K562 (cell line): ENCODE results near the gene SYT6. TPM values are rescaled to one million over a fixed set of nuclear protein-coding genes. Genes with fewer than 3 reads are reported as not detected.

Experiments
- ATAC-seq: fragments of 200-7000 bp; cut with Tn5 transposase; 3 replicates; pipeline ENCODE4 v1.9.1; 2020; ENCODE audit warnings: moderate library complexity
- BruUV-seq: library from RNA; stranded (reverse); fragments of 400-500 nt; replicated peaks from 2 replicates; lab custom pipeline; 2021; lab: Mats Ljungman, UMichigan
- CTCF ChIA-PET: fragments of 300-600 bp; formaldehyde crosslinking; extraction: SDS; loops from one replicate; lab custom pipeline; 2021; ENCODE audit warnings: low intra/inter-chr PET ratio; lab: Yijun Ruan, JAX
- POLR2A ChIA-PET: fragments of 300-600, 350-650 bp; sonication (Branson Sonifier 250); formaldehyde crosslinking; extraction: SDS; loops from one replicate; lab custom pipeline; 2021; ENCODE audit warnings: antibody characterized with exemption, inconsistent platforms; lab: Yijun Ruan, JAX
- DNase-seq, 4 experiments: peaks; one replicate each; pipeline versions ENCODE4 v3.0.0 to v3.0.0-alpha.2; 2011 to 2018; ENCODE audit warnings: low spot score in 3 of 4, mixed read lengths in 3 of 4; ENCODE audit errors: extremely low read depth in 1 of 4
- FAIRE-seq: peaks from 2 replicates; lab custom pipeline; 2011; peaks lifted over from hg19 to GRCh38; lab: Jason Lieb, UNC
- H2AFZ ChIP-seq: 2 replicates; pipeline ENCODE4 v1.6.0; 2011; ENCODE audit warnings: low read depth, low read length, control low read depth, inconsistent platforms
- H3K27ac ChIP-seq: fragments of 200-600 bp; 3 replicates; pipeline ENCODE4 v1.8.0; 2011; ENCODE audit warnings: low read depth, mild to moderate bottlenecking, control low read depth, inconsistent platforms, low read length, moderate library complexity, mixed read lengths; ENCODE audit errors: extremely low read depth
- H3K27me3 ChIP-seq, 2 experiments: fragments of 300-600 bp in 1 of 2; 2 replicates in 1 of 2; 3 replicates in 1 of 2; pipeline versions ENCODE4 v1.6.0 to v1.8.0; 2011; ENCODE audit warnings: inconsistent platforms in 2 of 2, low read length in 2 of 2, mild to moderate bottlenecking in 1 of 2, mixed read lengths in 1 of 2, moderate library complexity in 1 of 2; ENCODE audit not compliant: control insufficient read depth in 2 of 2, insufficient read depth in 2 of 2
- H3K36me3 ChIP-seq: fragments of 300-600 bp; 3 replicates; pipeline ENCODE4 v1.8.0; 2011; ENCODE audit warnings: mild to moderate bottlenecking, low read length, inconsistent platforms; ENCODE audit not compliant: control insufficient read depth, insufficient read depth
- H3K4me1 ChIP-seq, 2 experiments: fragments of 200-600 bp in 1 of 2; replicated peaks in 1 of 2; 2 replicates in 1 of 2; 3 replicates in 1 of 2; pipeline versions ENCODE4 v1.5.1 to v1.8.0; 2011; ENCODE audit warnings: inconsistent platforms in 2 of 2, low read length in 2 of 2, mild to moderate bottlenecking in 1 of 2, mixed read lengths in 1 of 2, moderate library complexity in 1 of 2; ENCODE audit not compliant: control insufficient read depth in 2 of 2, insufficient read depth in 2 of 2
- H3K4me2 ChIP-seq: 2 replicates; pipeline ENCODE4 v1.6.1; 2011; ENCODE audit warnings: low read length, control low read depth, inconsistent platforms, mixed read lengths; ENCODE audit not compliant: insufficient read depth
- H3K4me3 ChIP-seq: fragments of 200-600 bp; sonication (generic), shearing (Covaris generic); 2 replicates; pipeline ENCODE4 v1.5.1; 2016; ENCODE audit warnings: control low read depth, inconsistent platforms
- H3K79me2 ChIP-seq: fragments of 200-600 bp; 3 replicates; pipeline ENCODE4 v1.8.0; 2011; ENCODE audit warnings: low read length, inconsistent platforms; ENCODE audit not compliant: control insufficient read depth, insufficient read depth
- H3K9ac ChIP-seq, 2 experiments: 2 replicates each; pipeline versions ENCODE4 v1.6.0 to v1.6.1; 2011; ENCODE audit warnings: low read depth in 2 of 2, low read length in 2 of 2, control low read depth in 1 of 2, inconsistent platforms in 1 of 2, mild to moderate bottlenecking in 1 of 2, mixed read lengths in 1 of 2; ENCODE audit not compliant: insufficient read depth in 1 of 2
- H3K9me1 ChIP-seq: one replicate; pipeline ENCODE4 v1.6.0; 2011; ENCODE audit warnings: inconsistent platforms, mild to moderate bottlenecking, low read length, moderate library complexity; ENCODE audit not compliant: control insufficient read depth, insufficient read depth
- H3K9me3 ChIP-seq: replicated peaks from 2 replicates; pipeline ENCODE4 v1.5.1; 2011; ENCODE audit warnings: low read depth, low read length, inconsistent platforms; ENCODE audit not compliant: control insufficient read depth, insufficient read depth
- H4K20me1 ChIP-seq: replicated peaks from 2 replicates; pipeline ENCODE4 v1.6.1; 2011; ENCODE audit warnings: low read length, inconsistent platforms, mixed read lengths; ENCODE audit not compliant: control insufficient read depth, insufficient read depth
- BCOR ChIP-seq: fragments of 450-650 bp; IDR thresholded peaks from 2 replicates; pipeline ENCODE4 v1.6.1; 2016
- BRF2 ChIP-seq: IDR thresholded peaks from 3 replicates; pipeline ENCODE4 v1.6.1; 2011; ENCODE audit warnings: borderline replicate concordance, mild to moderate bottlenecking; ENCODE audit not compliant: insufficient read length, insufficient read depth
- FOXM1 ChIP-seq, 2 experiments: fragments of 450-650 bp in 1 of 2; sonication (generic) in 1 of 2; formaldehyde crosslinking in 1 of 2; IDR thresholded peaks; 2 replicates each; pipeline versions ENCODE4 v1.6.1 to v1.9.0; 2017 to 2022; ENCODE audit warnings: low read depth in 2 of 2, mild to moderate bottlenecking in 2 of 2, missing genetic modification reagents in 1 of 2, moderate library complexity in 1 of 2
- GATA2 ChIP-seq: sonication (generic); formaldehyde crosslinking; IDR thresholded peaks from 2 replicates; pipeline ENCODE4 v1.4.0; 2020; ENCODE audit warnings: mild to moderate bottlenecking, missing genetic modification reagents
- GATAD2B ChIP-seq: fragments of 450-650 bp; IDR thresholded peaks from 2 replicates; pipeline ENCODE4 v1.6.1; 2017; ENCODE audit warnings: mild to moderate bottlenecking, borderline replicate concordance
- MAFF ChIP-seq: IDR thresholded peaks from 2 replicates; pipeline ENCODE4 v1.6.1; 2012; ENCODE audit warnings: low read length, improper control_type of control experiment
- MED1 ChIP-seq: sonication (generic); formaldehyde crosslinking; IDR thresholded peaks from 2 replicates; pipeline ENCODE4 v1.8.1; 2023; ENCODE audit warnings: missing genetic modification reagents, borderline replicate concordance
- MXI1 ChIP-seq: IDR thresholded peaks from 2 replicates; pipeline ENCODE4 v1.6.1; 2011; ENCODE audit warnings: low read depth, mild to moderate bottlenecking, improper control_type of control experiment, low read length
- MYNN ChIP-seq, 2 experiments: sonication (generic); formaldehyde crosslinking in 1 of 2; IDR thresholded peaks; 2 replicates each; pipeline versions ENCODE4 v1.5.0 to v1.6.1; 2016 to 2020; ENCODE audit warnings: antibody characterized with exemption in 1 of 2, missing genetic modification reagents in 1 of 2
- NCOA4 ChIP-seq: fragments of 450-650 bp; IDR thresholded peaks from 2 replicates; pipeline ENCODE4 v1.6.1; 2018; ENCODE audit warnings: mild to moderate bottlenecking; ENCODE audit not compliant: partially characterized antibody
- NFRKB ChIP-seq: fragments of 450-650 bp; IDR thresholded peaks from 2 replicates; pipeline ENCODE4 v1.6.1; 2016; ENCODE audit warnings: low read depth
- NR4A1 ChIP-seq, 2 experiments: fragments of 250-450 bp in 1 of 2; fragments of 450-650 bp in 1 of 2; sonication (Bioruptor Pico) in 1 of 2; IDR thresholded peaks; 2 replicates each; pipeline versions ENCODE4 v1.4.0 to v1.6.1; 2016 to 2020; ENCODE audit warnings: mild to moderate bottlenecking in 2 of 2, missing compliant biosample characterization in 1 of 2, missing genetic modification characterization in 1 of 2, moderate library complexity in 1 of 2
- PCBP1 ChIP-seq: fragments of 200-400 bp; formaldehyde crosslinking; IDR thresholded peaks from 2 replicates; pipeline ENCODE4 v1.6.1; 2018; ENCODE audit warnings: mild to moderate bottlenecking, low read depth, low read length; ENCODE audit not compliant: poor library complexity, severe bottlenecking
- SREBF1 ChIP-seq: fragments of 150-350 bp; IDR thresholded peaks from 2 replicates; pipeline ENCODE4 v1.6.1; 2014; ENCODE audit warnings: antibody characterized with exemption, low read depth, low read length, borderline replicate concordance
- STAT5A ChIP-seq: IDR thresholded peaks from 2 replicates; pipeline ENCODE4 v1.6.1; 2012; ENCODE audit warnings: low read length, inconsistent platforms, borderline replicate concordance
- TBL1XR1 ChIP-seq, 2 experiments: IDR thresholded peaks; 2 replicates each; pipeline ENCODE4 v1.6.1; 2012; ENCODE audit warnings: improper control_type of control experiment in 2 of 2, low read length in 2 of 2, mild to moderate bottlenecking in 1 of 2
- TEAD2 ChIP-seq: fragments of 450-650 bp; IDR thresholded peaks from 2 replicates; pipeline ENCODE4 v1.6.1; 2016; ENCODE audit warnings: missing genetic modification characterization, control low read depth, missing compliant biosample characterization
- ZC3H11A ChIP-seq: IDR thresholded peaks from 2 replicates; pipeline ENCODE4 v1.6.1; 2012; ENCODE audit warnings: low read depth, low read length, improper control_type of control experiment
- ZNF695 ChIP-seq: fragments of 450-650 bp; formaldehyde crosslinking; IDR thresholded peaks from 2 replicates; pipeline ENCODE4 v1.4.0; 2020; ENCODE audit warnings: mild to moderate bottlenecking, moderate library complexity
- ZNF696 ChIP-seq: fragments of 250-450 bp; sonication (Bioruptor Pico); conservative IDR thresholded peaks from 2 replicates; pipeline ENCODE4 v1.4.0; 2020; ENCODE audit warnings: mild to moderate bottlenecking, moderate library complexity
- ZNF707 ChIP-seq: fragments of 250-450 bp; sonication (Bioruptor Pico); conservative IDR thresholded peaks from 2 replicates; pipeline ENCODE4 v1.8.0; 2022; ENCODE audit warnings: inconsistent platforms, mild to moderate bottlenecking, moderate library complexity
- WGBS: fragments of 100-300 bp; shearing (Covaris generic); methylation state at CpG from one replicate; pipeline ENCODE4 v1.1.6; 2016; ENCODE audit warnings: low coverage, mixed read lengths; ENCODE audit not compliant: insufficient coverage; ENCODE audit errors: missing lambda C conversion rate; 5-methylcytosine and 5-hydroxymethylcytosine counted together
- in situ Hi-C: fragments of 300-500 bp; cut with MboI; formaldehyde crosslinking; loops from 4 replicates; pipeline ENCODE4 v1.15.0; 2018; ENCODE audit warnings: inconsistent platforms, mixed read lengths
- intact Hi-C: fragments of 100-400 bp; cut with micrococcal nuclease; formaldehyde crosslinking; loops from 2 replicates; pipeline ENCODE4 v1.14.2; 2022
- polyA plus RNA-seq, 8 experiments: library from polyadenylated mRNA; depleted of rRNA in 4 of 8; stranded (reverse) in 5 of 8; unstranded in 3 of 8; fragments of >200 nt; fragmentation: Nextera tagmentation in 2 of 8; fragmentation: Illumina TruSeq in 1 of 8; extraction: Ambion mirVana in 2 of 8; extraction: Trizol in 1 of 8; gene quantifications; 2 replicates each; pipeline versions ENCODE4 v1.2.1 to v1.2.3, GENCODE V29; 2011 to 2014; ENCODE audit warnings: inconsistent platforms in 1 of 8, missing spikeins in 1 of 8
- total RNA-seq, 7 experiments: library from RNA; depleted of rRNA in 6 of 7; stranded (reverse); fragments of >200 nt in 6 of 7; fragmentation: Illumina TruSeq in 2 of 7; extraction: Trizol in 2 of 7; gene quantifications; 2 replicates each; pipeline versions ENCODE4 v1.2.1 to v1.2.3, GENCODE V29; 2011 to 2021; ENCODE audit warnings: low replicate concordance in 1 of 7

SYT6 gene
- total and polyA plus RNA-seq, 9 of the 15 experiments (the other 6 are each of a cell fraction or from before 2014, with no cell fraction given) = 0.06 TPM; not detected in 8

DNA sequence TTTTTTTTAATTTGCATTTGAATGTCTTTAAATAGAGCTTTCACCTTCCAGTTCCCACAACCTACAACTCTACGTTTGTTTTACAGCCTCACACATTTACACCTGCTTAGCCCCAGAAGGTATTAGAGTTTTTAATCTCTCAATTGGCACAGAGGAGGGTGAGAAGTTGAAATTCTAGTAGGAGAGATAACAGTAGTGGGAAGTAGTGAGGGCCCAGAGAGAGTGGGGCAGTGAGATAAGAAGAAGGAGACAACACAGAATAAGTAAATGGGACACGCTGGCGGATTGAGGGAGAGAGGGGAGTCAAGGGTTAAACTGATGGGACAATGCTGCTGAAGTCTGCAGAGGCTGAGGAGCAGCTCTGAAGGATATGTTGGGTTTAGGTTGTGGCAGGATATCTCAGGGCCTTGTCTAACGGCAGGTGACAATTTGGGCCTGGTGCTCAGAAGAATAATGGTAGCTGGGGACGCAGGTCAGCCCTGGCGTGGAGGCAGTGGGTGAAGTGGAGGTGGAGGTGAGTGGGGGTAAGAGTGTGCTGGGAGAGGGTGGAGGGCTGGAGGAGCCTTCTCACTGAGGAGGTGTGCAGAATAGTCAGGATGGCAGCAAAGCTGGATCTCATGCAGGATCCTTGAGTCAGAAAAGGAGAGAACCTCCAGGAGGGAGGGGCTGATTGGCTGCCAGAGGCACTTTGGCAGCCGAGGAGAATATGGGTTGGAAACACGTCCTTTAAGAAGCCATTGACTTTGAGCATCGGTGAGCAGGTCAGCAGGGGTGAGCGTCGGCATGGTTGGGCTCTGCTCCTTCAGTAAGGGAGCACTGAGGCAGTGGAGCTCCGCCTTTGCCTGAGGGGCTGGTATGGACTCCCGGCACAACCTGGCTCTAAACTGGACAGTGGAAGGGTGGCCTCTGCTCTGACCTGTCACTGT, 72.9 kb downstream of the SYT6 start:
- H3K4me2 ChIP-seq = peak overlapping the region; percentile 58
- TF ChIP-seq NCOA4 (no peak), ZNF707 (CRISPR knock-in tag) (no peak), ZNF696 (CRISPR knock-in tag) (no peak), MED1 (CRISPR knock-in tag) (no peak), GATAD2B (peak; percentile 51), NFRKB (no peak), PCBP1 (no peak), SREBF1 (no peak), MYNN (IDR thresholded peaks at IDR 0.05) (peak; percentile 67; the same call in 1 of the 2 replicates), MYNN (CRISPR knock-in tag; IDR thresholded peaks at IDR 0.05) (no peak), BRF2 (no peak), ZNF695 (no peak), MXI1 (no peak), STAT5A (peak; percentile 15; the same call in 1 of the 2 replicates), BCOR (0 out of 2 replicates have a peak, but pooled peaks have one; percentile 64), FOXM1 (IDR thresholded peaks at IDR 0.05; ENCODE audit: low read depth) (peak; percentile 74), FOXM1 (CRISPR knock-in tag; IDR thresholded peaks at IDR 0.05; ENCODE audit: low read depth) (no peak), TEAD2 (tag) (no peak), GATA2 (no peak), ZC3H11A (no peak), MAFF (no peak), NR4A1 (CRISPR knock-in tag; IDR thresholded peaks at IDR 0.05) (no peak), NR4A1 (tag; IDR thresholded peaks at IDR 0.05) (no peak), TBL1XR1 (IDR thresholded peaks at IDR 0.05; ENCODE audit: low read length in 2 of 2) (peak in 1 of 2 experiments; percentile 48; a peak in 1 of 4 replicates)

More for the DNA sequence above, 72.9 kb downstream of the SYT6 start:
- 5% methylated on average over 12 of the region's 13 CpGs for WGBS
- Histone ChIP-seq H3K27me3 (peaks cover 2 to 16% of the 10 kb centered on the region in 2 experiments; a peak in 4 of 5 replicates), H4K20me1 (no peaks in the 10 kb centered on the region), H3K9me3 (no peaks in the 10 kb centered on the region), H3K9ac (peak overlapping the region in 1 of 2 experiments; percentile 56; a peak in 2 of 4 replicates), H3K9me1 (no peaks in the 10 kb centered on the region), H3K79me2 (no peaks in the 10 kb centered on the region), H2AFZ (peak overlapping the region; percentile 63; the same call in 1 of the 2 replicates), H3K4me3 (no peak overlapping the region), H3K36me3 (no peaks in the 10 kb centered on the region), H3K27ac (no peak overlapping the region; the same call in 2 of the 3 replicates), H3K4me1 (peaks cover 14 to 32% of the 10 kb centered on the region in 2 experiments; a peak in 4 of 5 replicates)
- peak; percentile 67 for ATAC-seq
- ChIA-PET POLR2A (interaction anchor here (1.0 to 2.2 kb wide), 7 partner anchors 11 to 105 kb away, joined by 3 to 9 read pairs (median 3); no protein-coding TSS in a partner anchor), CTCF (no interaction called here)
- intact Hi-C loops (no loop called here), in situ Hi-C loops (no loop called here)
- FAIRE-seq = peak; percentile 66
- DNase-seq = peak; percentile 38 to 75 (median 57)
- BruUV-seq = no TSS peak
